ENCODE data around the gene CPEB3.
"Not testable (repeated sequence)": the region's sequence is repeated elsewhere in the genome, so short reads cannot be mapped to it uniquely, and the experiment has no call there.

- not testable (repeated sequence) for TF ChIP-seq CTCF (IDR thresholded peaks at IDR 0.05; ENCODE audit: low read length); EZH2 (IDR thresholded peaks at IDR 0.05; ENCODE audit: borderline replicate concordance, low read length)
Measured at GRCh38 chr10:92215222-92215621, 75.7 kb downstream of the CPEB3 start.
